K562 (cell line): ENCODE data around the gene IZUMO3. TPM values are rescaled to one million over a fixed set of nuclear protein-coding genes. Genes with fewer than 3 reads are reported as not detected.

Source experiments
- ATAC-seq: fragments of 200-7000 bp; cut with Tn5 transposase; 3 replicates; pipeline ENCODE4 v1.9.1; 2020; ENCODE audit warnings: moderate library complexity
- BruUV-seq: library from RNA; stranded (reverse); fragments of 400-500 nt; replicated peaks from 2 replicates; lab custom pipeline; 2021; lab: Mats Ljungman, UMichigan
- CTCF ChIA-PET: fragments of 300-600 bp; formaldehyde crosslinking; extraction: SDS; loops from one replicate; lab custom pipeline; 2021; ENCODE audit warnings: low intra/inter-chr PET ratio; lab: Yijun Ruan, JAX
- POLR2A ChIA-PET: fragments of 300-600, 350-650 bp; sonication (Branson Sonifier 250); formaldehyde crosslinking; extraction: SDS; loops from one replicate; lab custom pipeline; 2021; ENCODE audit warnings: antibody characterized with exemption, inconsistent platforms; lab: Yijun Ruan, JAX
- DNase-seq, 4 experiments: peaks; one replicate each; pipeline versions ENCODE4 v3.0.0 to v3.0.0-alpha.2; 2011 to 2018; ENCODE audit warnings: low spot score in 3 of 4, mixed read lengths in 3 of 4; ENCODE audit errors: extremely low read depth in 1 of 4
- FAIRE-seq: peaks from 2 replicates; lab custom pipeline; 2011; peaks lifted over from hg19 to GRCh38; lab: Jason Lieb, UNC
- H2AFZ ChIP-seq: 2 replicates; pipeline ENCODE4 v1.6.0; 2011; ENCODE audit warnings: low read depth, low read length, control low read depth, inconsistent platforms
- H3K27ac ChIP-seq: fragments of 200-600 bp; 3 replicates; pipeline ENCODE4 v1.8.0; 2011; ENCODE audit warnings: low read depth, mild to moderate bottlenecking, control low read depth, inconsistent platforms, low read length, moderate library complexity, mixed read lengths; ENCODE audit errors: extremely low read depth
- H3K27me3 ChIP-seq, 2 experiments: fragments of 300-600 bp in 1 of 2; 2 replicates in 1 of 2; 3 replicates in 1 of 2; pipeline versions ENCODE4 v1.6.0 to v1.8.0; 2011; ENCODE audit warnings: inconsistent platforms in 2 of 2, low read length in 2 of 2, mild to moderate bottlenecking in 1 of 2, mixed read lengths in 1 of 2, moderate library complexity in 1 of 2; ENCODE audit not compliant: control insufficient read depth in 2 of 2, insufficient read depth in 2 of 2
- H3K36me3 ChIP-seq: fragments of 300-600 bp; 3 replicates; pipeline ENCODE4 v1.8.0; 2011; ENCODE audit warnings: mild to moderate bottlenecking, low read length, inconsistent platforms; ENCODE audit not compliant: control insufficient read depth, insufficient read depth
- H3K4me1 ChIP-seq, 2 experiments: fragments of 200-600 bp in 1 of 2; replicated peaks in 1 of 2; 2 replicates in 1 of 2; 3 replicates in 1 of 2; pipeline versions ENCODE4 v1.5.1 to v1.8.0; 2011; ENCODE audit warnings: inconsistent platforms in 2 of 2, low read length in 2 of 2, mild to moderate bottlenecking in 1 of 2, mixed read lengths in 1 of 2, moderate library complexity in 1 of 2; ENCODE audit not compliant: control insufficient read depth in 2 of 2, insufficient read depth in 2 of 2
- H3K4me2 ChIP-seq: 2 replicates; pipeline ENCODE4 v1.6.1; 2011; ENCODE audit warnings: low read length, control low read depth, inconsistent platforms, mixed read lengths; ENCODE audit not compliant: insufficient read depth
- H3K4me3 ChIP-seq: fragments of 200-600 bp; sonication (generic), shearing (Covaris generic); 2 replicates; pipeline ENCODE4 v1.5.1; 2016; ENCODE audit warnings: control low read depth, inconsistent platforms
- H3K79me2 ChIP-seq: fragments of 200-600 bp; 3 replicates; pipeline ENCODE4 v1.8.0; 2011; ENCODE audit warnings: low read length, inconsistent platforms; ENCODE audit not compliant: control insufficient read depth, insufficient read depth
- H3K9ac ChIP-seq, 2 experiments: 2 replicates each; pipeline versions ENCODE4 v1.6.0 to v1.6.1; 2011; ENCODE audit warnings: low read depth in 2 of 2, low read length in 2 of 2, control low read depth in 1 of 2, inconsistent platforms in 1 of 2, mild to moderate bottlenecking in 1 of 2, mixed read lengths in 1 of 2; ENCODE audit not compliant: insufficient read depth in 1 of 2
- H3K9me1 ChIP-seq: one replicate; pipeline ENCODE4 v1.6.0; 2011; ENCODE audit warnings: inconsistent platforms, mild to moderate bottlenecking, low read length, moderate library complexity; ENCODE audit not compliant: control insufficient read depth, insufficient read depth
- H3K9me3 ChIP-seq: replicated peaks from 2 replicates; pipeline ENCODE4 v1.5.1; 2011; ENCODE audit warnings: low read depth, low read length, inconsistent platforms; ENCODE audit not compliant: control insufficient read depth, insufficient read depth
- H4K20me1 ChIP-seq: replicated peaks from 2 replicates; pipeline ENCODE4 v1.6.1; 2011; ENCODE audit warnings: low read length, inconsistent platforms, mixed read lengths; ENCODE audit not compliant: control insufficient read depth, insufficient read depth
- KDM4B ChIP-seq, 2 experiments: fragments of 450-650 bp in 1 of 2; sonication (generic) in 1 of 2; IDR thresholded peaks; 2 replicates each; pipeline ENCODE4 v1.6.1; 2016 to 2017; ENCODE audit warnings: borderline replicate concordance in 2 of 2, antibody characterized with exemption in 1 of 2, low read depth in 1 of 2, mild to moderate bottlenecking in 1 of 2
- PTBP1 ChIP-seq: fragments of 200-400 bp; formaldehyde crosslinking; IDR thresholded peaks from 2 replicates; pipeline ENCODE4 v1.6.1; 2017; ENCODE audit warnings: low read depth, low read length
- RBM22 ChIP-seq: fragments of 200-400 bp; formaldehyde crosslinking; IDR thresholded peaks from 2 replicates; pipeline ENCODE4 v1.6.1; 2018; ENCODE audit warnings: low read length, low read depth; ENCODE audit not compliant: poor library complexity, severe bottlenecking
- RFX5 ChIP-seq: IDR thresholded peaks from 2 replicates; pipeline ENCODE4 v1.6.1; 2011; ENCODE audit warnings: low read depth, mild to moderate bottlenecking, improper control_type of control experiment, low read length
- WGBS: fragments of 100-300 bp; shearing (Covaris generic); methylation state at CpG from one replicate; pipeline ENCODE4 v1.1.6; 2016; ENCODE audit warnings: low coverage, mixed read lengths; ENCODE audit not compliant: insufficient coverage; ENCODE audit errors: missing lambda C conversion rate; 5-methylcytosine and 5-hydroxymethylcytosine counted together
- in situ Hi-C: fragments of 300-500 bp; cut with MboI; formaldehyde crosslinking; loops from 4 replicates; pipeline ENCODE4 v1.15.0; 2018; ENCODE audit warnings: inconsistent platforms, mixed read lengths
- intact Hi-C: fragments of 100-400 bp; cut with micrococcal nuclease; formaldehyde crosslinking; loops from 2 replicates; pipeline ENCODE4 v1.14.2; 2022
- polyA plus RNA-seq, 8 experiments: library from polyadenylated mRNA; depleted of rRNA in 4 of 8; stranded (reverse) in 5 of 8; unstranded in 3 of 8; fragments of >200 nt; fragmentation: Nextera tagmentation in 2 of 8; fragmentation: Illumina TruSeq in 1 of 8; extraction: Ambion mirVana in 2 of 8; extraction: Trizol in 1 of 8; gene quantifications; 2 replicates each; pipeline versions ENCODE4 v1.2.1 to v1.2.3, GENCODE V29; 2011 to 2014; ENCODE audit warnings: inconsistent platforms in 1 of 8, missing spikeins in 1 of 8
- total RNA-seq, 7 experiments: library from RNA; depleted of rRNA in 6 of 7; stranded (reverse); fragments of >200 nt in 6 of 7; fragmentation: Illumina TruSeq in 2 of 7; extraction: Trizol in 2 of 7; gene quantifications; 2 replicates each; pipeline versions ENCODE4 v1.2.1 to v1.2.3, GENCODE V29; 2011 to 2021; ENCODE audit warnings: low replicate concordance in 1 of 7
- TF ChIP-seq, protein P1 (sequence below), 2 experiments: fragments of 450-650 bp; formaldehyde crosslinking in 1 of 2; IDR thresholded peaks; 2 replicates each; pipeline versions ENCODE4 v1.4.0 to v1.6.1; 2014 to 2020; ENCODE audit warnings: mild to moderate bottlenecking in 2 of 2, borderline replicate concordance in 1 of 2, low read depth in 1 of 2
- TF ChIP-seq, protein P2 (sequence below): fragments of 250-450 bp; sonication (Bioruptor Pico); IDR thresholded peaks from 2 replicates; pipeline ENCODE4 v1.4.0; 2020; ENCODE audit warnings: mild to moderate bottlenecking, moderate library complexity, borderline replicate concordance

The IZUMO3 gene
- total and polyA plus RNA-seq, 9 of the 15 experiments (the other 6 are each of a cell fraction or from before 2014, with no cell fraction given), result not detected

DNA sequence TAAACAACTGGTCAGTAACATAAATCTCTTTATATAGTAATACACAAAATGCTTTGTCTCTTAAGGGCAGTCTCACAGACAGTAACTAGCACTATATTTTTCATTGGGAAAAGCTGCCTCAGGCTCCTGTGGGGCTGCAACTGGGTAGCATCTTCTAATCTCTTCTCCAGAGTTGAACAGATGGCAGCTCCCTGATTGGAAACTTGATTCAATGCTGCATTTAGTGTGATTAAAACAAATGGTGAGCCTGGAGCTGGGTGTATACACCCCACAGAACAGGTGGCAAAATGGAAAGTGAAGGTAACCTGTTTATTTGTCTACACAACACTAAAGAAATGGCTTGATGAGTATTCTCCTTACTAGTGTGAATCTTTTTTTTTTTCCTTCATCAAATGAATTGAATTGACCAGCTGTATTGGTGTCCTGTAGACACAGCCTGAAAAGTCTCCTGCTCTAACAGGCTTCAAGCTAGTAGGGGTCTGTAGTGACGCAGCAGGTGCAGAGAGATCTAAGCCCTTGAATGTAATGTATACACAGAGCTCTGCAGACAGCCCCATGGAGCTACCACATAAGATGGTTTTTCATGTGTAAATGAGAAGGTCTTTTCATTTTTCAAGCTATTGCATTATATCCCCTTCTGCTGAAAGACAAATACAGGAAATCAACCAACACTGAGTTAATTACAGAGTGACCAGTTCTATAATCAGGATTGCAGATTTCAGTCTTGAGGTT, 43.3 kb downstream of the IZUMO3 start:
- no peaks in the 10 kb centered on the region for H4K20me1 ChIP-seq
- no peaks in the 10 kb centered on the region for H3K79me2 ChIP-seq
- in situ Hi-C loops, result no loop called here
- ChIA-PET POLR2A (no interaction called here), CTCF (no interaction called here)
- FAIRE-seq, result no peak
- no peak for ATAC-seq
- H3K9me1 ChIP-seq, result no peaks in the 10 kb centered on the region
- no peak overlapping the region for H3K27ac ChIP-seq
- H3K4me2 ChIP-seq, result no peak overlapping the region
- BruUV-seq, result no TSS peak
- intact Hi-C loops, result no loop called here
- no CpG with 5 or more reads among the region's 1 CpG for WGBS
- no peak for DNase-seq
- no peak for TF ChIP-seq PTBP1
- TF ChIP-seq, protein P1, sequence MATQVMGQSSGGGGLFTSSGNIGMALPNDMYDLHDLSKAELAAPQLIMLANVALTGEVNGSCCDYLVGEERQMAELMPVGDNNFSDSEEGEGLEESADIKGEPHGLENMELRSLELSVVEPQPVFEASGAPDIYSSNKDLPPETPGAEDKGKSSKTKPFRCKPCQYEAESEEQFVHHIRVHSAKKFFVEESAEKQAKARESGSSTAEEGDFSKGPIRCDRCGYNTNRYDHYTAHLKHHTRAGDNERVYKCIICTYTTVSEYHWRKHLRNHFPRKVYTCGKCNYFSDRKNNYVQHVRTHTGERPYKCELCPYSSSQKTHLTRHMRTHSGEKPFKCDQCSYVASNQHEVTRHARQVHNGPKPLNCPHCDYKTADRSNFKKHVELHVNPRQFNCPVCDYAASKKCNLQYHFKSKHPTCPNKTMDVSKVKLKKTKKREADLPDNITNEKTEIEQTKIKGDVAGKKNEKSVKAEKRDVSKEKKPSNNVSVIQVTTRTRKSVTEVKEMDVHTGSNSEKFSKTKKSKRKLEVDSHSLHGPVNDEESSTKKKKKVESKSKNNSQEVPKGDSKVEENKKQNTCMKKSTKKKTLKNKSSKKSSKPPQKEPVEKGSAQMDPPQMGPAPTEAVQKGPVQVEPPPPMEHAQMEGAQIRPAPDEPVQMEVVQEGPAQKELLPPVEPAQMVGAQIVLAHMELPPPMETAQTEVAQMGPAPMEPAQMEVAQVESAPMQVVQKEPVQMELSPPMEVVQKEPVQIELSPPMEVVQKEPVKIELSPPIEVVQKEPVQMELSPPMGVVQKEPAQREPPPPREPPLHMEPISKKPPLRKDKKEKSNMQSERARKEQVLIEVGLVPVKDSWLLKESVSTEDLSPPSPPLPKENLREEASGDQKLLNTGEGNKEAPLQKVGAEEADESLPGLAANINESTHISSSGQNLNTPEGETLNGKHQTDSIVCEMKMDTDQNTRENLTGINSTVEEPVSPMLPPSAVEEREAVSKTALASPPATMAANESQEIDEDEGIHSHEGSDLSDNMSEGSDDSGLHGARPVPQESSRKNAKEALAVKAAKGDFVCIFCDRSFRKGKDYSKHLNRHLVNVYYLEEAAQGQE (IDR thresholded peaks at IDR 0.05; ENCODE audit: borderline replicate concordance), result no peak
- TF ChIP-seq, protein P1 (CRISPR knock-in tag; IDR thresholded peaks at IDR 0.05; ENCODE audit: low read depth), result no peak
- no peak for TF ChIP-seq RFX5
- TF ChIP-seq KDM4B (IDR thresholded peaks at IDR 0.05; ENCODE audit: borderline replicate concordance in 2 of 2, low read depth in 1 of 2), result no peak
- TF ChIP-seq RBM22, result no peak
- TF ChIP-seq, protein P2, sequence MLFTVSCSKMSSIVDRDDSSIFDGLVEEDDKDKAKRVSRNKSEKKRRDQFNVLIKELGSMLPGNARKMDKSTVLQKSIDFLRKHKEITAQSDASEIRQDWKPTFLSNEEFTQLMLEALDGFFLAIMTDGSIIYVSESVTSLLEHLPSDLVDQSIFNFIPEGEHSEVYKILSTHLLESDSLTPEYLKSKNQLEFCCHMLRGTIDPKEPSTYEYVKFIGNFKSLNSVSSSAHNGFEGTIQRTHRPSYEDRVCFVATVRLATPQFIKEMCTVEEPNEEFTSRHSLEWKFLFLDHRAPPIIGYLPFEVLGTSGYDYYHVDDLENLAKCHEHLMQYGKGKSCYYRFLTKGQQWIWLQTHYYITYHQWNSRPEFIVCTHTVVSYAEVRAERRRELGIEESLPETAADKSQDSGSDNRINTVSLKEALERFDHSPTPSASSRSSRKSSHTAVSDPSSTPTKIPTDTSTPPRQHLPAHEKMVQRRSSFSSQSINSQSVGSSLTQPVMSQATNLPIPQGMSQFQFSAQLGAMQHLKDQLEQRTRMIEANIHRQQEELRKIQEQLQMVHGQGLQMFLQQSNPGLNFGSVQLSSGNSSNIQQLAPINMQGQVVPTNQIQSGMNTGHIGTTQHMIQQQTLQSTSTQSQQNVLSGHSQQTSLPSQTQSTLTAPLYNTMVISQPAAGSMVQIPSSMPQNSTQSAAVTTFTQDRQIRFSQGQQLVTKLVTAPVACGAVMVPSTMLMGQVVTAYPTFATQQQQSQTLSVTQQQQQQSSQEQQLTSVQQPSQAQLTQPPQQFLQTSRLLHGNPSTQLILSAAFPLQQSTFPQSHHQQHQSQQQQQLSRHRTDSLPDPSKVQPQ (CRISPR knock-in tag), result no peak
- no peaks in the 10 kb centered on the region for H3K4me1 ChIP-seq
- no peaks in the 10 kb centered on the region for H3K36me3 ChIP-seq
- H2AFZ ChIP-seq, result no peak overlapping the region
- no peaks in the 10 kb centered on the region for H3K9me3 ChIP-seq
- no peak overlapping the region for H3K4me3 ChIP-seq
- H3K9ac ChIP-seq, result no peak overlapping the region
- no peaks in the 10 kb centered on the region for H3K27me3 ChIP-seq
